ENCODE data around the gene FAM110A.
"Not testable (repeated sequence)": the region's sequence is repeated elsewhere in the genome, so short reads cannot be mapped to it uniquely, and the experiment has no call there.

DNA sequence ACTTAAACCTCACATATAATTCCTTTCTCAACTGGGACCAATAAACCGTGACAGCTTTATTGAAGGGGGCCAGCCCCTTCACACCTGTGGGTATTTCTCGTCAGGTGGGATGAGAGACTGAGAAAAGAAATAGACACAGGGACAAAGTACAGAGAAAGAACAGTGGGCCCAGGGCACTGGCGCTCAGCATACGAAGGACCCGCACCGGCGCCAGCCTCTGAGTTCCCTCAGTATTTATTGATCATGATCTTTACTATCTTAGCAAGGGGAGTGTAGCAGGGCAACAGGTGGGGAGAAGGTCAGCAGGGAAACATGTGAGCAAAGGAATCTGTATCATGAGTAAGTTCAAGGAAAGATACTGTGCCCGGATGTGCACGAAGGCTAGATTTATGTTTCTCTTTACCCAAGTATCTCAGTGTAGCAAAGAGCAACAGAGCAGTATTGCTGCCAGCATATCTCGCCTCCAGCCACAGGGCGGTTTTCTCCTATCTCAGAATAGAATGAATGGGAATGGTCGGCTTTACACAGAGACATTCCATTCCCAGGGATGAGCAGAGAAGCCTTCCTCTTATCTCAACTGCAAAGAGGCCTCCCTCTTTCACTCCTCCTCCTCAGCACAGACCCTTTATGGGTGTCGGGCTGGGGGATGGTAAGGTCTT lies 21.6 kb upstream of the FAM110A start:
- not testable (repeated sequence) for TF ChIP-seq SIN3A (IDR thresholded peaks at IDR 0.05; ENCODE audit: borderline replicate concordance in 2 of 2, control insufficient read depth in 1 of 2, low read depth in 2 of 2, low read length in 2 of 2); XRCC4 (IDR thresholded peaks at IDR 0.05; ENCODE audit: extremely low read depth, insufficient read depth, insufficient read length); RAD21 (CRISPR knock-in tag; conservative IDR thresholded peaks at IDR 0.05 in 1 of 2, IDR thresholded peaks at IDR 0.05 in 1 of 2); STAG1 (CRISPR knock-in tag; IDR thresholded peaks at IDR 0.05; ENCODE audit: borderline replicate concordance)
- TF ChIP-seq, protein P1, sequence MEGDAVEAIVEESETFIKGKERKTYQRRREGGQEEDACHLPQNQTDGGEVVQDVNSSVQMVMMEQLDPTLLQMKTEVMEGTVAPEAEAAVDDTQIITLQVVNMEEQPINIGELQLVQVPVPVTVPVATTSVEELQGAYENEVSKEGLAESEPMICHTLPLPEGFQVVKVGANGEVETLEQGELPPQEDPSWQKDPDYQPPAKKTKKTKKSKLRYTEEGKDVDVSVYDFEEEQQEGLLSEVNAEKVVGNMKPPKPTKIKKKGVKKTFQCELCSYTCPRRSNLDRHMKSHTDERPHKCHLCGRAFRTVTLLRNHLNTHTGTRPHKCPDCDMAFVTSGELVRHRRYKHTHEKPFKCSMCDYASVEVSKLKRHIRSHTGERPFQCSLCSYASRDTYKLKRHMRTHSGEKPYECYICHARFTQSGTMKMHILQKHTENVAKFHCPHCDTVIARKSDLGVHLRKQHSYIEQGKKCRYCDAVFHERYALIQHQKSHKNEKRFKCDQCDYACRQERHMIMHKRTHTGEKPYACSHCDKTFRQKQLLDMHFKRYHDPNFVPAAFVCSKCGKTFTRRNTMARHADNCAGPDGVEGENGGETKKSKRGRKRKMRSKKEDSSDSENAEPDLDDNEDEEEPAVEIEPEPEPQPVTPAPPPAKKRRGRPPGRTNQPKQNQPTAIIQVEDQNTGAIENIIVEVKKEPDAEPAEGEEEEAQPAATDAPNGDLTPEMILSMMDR (IDR thresholded peaks at IDR 0.05 in 2 of 3, conservative IDR thresholded peaks at IDR 0.05 in 1 of 3; ENCODE audit: insufficient read depth in 2 of 3, low read depth in 1 of 3, low read length in 3 of 3) = not testable (repeated sequence)
